GM21423 (cell line): ENCODE data around the gene BRIP1.
"Not testable (repeated sequence)": the region's sequence is repeated elsewhere in the genome, so short reads cannot be mapped to it uniquely, and the experiment has no call there.

Experiments
- ATAC-seq: cut with Tn5 transposase; IDR thresholded peaks from one replicate; pipeline ENCODE4 v1.9.1; 2021; ENCODE audit warnings: mild to moderate bottlenecking, moderate library complexity; ENCODE audit not compliant: unreplicated experiment

BRIP1 gene

DNA sequence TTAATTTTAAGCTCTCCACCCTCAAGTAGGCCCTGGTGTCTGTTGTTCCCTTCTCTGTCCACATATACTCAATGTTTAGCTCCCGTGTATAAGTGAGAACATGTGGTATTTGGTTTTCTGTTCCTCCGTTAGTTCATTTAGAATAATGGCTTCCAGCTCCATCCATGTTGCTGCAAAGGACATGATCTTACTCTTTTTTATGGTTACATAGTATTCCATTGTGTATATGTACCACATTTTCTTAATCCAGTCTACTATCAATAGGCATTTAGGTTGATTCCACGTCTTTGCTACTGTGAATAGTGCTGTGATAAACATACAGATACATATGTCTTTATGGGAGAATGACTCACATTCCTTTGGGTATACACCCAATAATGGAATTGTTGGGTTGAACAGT is 160.9 kb downstream of the BRIP1 start:
- no peak for ATAC-seq

DNA sequence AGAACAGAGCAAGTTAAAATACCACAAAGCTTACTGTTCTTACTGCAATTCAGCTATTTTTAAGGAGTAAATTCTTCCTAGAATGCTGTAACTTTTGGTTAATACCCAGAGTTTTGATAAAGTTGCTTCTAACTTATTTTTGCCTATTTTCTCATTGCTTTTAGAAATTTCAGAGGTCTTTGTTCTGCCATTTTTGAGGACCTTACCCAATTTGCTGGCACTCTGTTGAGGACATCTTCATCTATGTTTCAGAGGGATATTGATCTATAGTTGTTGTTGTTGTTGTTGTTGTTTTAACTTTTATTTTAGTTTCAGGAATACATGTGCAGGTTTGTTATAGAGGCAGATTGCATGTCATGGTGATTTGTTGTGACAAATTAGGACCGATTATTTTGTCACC is 161.3 kb downstream of the BRIP1 start:
- ATAC-seq, result no peak

DNA sequence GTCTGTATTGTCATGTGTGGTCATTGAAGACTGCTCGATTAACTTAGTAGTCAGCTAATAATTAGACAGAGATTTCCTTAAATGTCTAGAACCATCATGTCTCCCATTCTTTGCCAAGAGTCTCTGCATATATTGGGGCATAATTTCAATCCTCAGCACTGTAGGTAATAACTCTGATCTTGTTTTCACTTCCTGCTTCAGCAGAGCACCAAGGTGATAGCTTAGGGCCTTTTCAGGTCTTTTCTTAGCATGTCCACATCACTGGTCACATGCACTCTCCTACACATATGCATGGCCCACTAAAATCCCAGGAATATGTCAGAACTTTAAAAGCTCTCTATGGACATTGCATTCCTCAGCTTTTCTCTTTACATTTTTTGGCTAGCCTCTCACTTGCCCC is 162.0 kb downstream of the BRIP1 start:
- ATAC-seq, result no peak

DNA sequence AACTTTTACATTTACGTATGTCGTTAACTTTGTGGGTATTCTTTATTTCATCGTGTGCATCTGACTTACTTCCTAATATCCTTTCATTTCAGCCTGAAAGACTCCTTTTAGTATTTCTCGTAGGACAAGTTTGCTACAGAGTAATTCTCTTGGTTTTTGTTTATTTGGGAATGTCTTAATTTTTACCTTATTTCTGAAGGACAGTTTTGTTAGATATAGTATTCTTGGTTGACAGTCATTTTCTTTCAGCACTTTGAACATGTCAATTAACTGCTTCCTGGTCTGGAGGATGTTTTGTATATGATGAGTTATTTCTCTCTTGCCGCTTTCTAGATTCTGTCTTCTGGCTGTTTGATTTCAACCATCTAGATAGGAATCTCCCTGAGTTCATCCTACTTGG is 163.1 kb downstream of the BRIP1 start:
- ATAC-seq, result no peak

DNA sequence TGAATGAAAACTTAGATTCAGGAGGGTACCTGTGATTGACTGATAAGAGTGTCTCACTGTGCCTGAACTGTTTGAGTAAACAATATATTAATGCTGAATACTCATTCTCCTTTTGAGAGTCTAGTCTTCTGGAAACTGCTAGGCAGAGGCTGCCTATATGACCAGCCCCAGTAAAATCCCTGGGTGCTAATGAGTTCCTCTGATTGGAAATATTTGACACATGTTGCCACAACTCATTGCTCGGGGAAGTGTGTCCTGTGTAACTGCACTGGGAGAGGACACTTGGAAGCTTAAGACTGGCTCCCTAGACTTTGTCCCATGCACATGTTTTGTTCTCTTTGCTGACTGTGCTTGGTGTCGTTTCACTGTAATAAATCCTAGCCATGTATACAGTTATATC is 163.6 kb downstream of the BRIP1 start:
- ATAC-seq, result no peak

DNA sequence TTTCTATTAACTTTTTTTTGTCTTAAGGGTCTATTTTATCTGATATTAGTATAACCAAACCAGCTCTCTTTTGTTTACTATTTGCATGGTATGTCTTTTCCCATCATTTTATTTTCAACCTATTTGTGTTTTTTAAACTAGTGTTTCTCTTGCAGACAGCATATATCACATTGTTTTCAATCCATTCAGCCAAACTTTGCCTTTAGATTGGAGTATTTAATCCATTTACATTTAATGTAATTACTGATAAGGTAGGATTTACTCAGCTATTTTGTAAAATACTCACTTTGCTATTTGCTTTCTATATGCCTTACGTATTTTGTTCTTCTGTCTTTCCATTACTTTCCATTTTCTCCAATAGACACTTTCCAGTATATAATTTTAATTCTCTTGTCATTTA is 164.3 kb downstream of the BRIP1 start:
- ATAC-seq, result no peak

DNA sequence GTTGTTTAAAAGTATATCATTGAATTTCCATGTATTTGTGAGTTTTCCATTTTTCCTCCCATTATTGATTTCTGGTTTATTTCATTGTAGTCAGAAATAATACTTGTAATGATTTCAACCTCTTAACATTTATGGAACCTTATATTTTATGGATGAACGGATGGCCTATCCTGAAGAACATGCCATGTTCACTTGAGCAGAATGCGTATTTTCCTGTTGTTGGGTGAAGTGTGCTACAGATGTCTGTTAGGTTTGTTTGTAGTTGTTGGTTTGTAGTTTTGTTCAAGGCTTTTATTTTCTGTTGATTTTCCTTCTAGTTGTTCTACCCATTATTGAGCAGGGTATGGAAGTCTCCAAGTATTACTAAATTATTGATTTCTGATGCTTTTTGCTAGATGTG is 165.1 kb downstream of the BRIP1 start:
- ATAC-seq, result no peak

DNA sequence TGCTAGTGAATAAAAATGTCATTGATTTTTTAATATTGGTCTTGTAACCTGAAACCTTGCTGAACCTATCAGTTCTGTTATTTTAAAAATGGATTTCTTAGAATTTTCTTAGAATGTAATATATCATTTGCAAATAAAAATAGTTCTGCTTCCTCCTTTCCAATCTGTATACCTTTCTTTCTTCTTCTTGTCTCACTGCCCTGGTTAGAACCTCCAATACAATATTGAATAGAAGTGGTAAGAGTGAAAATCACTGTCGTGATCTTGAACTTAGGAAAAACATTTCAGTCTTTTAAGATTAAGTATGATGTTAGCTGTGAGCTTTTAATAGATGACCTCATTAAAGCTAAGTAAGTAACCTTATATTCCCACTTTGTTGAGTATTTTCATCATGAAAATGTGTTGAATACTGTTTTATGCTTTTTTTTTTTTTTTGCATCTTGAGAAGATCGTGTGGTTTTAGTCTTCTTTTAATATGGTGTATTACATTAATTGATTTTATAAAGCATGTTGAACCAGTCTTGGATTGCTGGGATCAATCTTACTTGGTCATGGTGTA is 167.5 kb downstream of the BRIP1 start:
- no peak for ATAC-seq

DNA sequence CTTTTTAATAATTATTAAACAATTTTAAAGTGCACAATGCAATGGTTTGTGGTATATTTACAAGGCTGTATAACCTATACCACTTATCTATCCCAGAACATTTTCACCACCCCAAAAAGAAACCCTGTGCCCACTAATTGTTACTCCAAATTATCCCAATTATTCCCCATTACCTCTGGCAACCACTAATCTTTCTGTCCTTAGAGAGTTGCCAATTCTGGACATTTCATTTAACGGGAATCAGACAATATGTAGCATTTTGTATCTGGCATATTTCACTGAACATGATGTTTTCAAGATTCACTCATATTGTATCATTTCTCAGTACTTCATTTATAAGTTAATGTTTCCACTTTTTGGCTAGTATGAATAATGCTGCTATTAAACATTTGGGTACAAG is 169.2 kb downstream of the BRIP1 start:
- ATAC-seq, result no peak

DNA sequence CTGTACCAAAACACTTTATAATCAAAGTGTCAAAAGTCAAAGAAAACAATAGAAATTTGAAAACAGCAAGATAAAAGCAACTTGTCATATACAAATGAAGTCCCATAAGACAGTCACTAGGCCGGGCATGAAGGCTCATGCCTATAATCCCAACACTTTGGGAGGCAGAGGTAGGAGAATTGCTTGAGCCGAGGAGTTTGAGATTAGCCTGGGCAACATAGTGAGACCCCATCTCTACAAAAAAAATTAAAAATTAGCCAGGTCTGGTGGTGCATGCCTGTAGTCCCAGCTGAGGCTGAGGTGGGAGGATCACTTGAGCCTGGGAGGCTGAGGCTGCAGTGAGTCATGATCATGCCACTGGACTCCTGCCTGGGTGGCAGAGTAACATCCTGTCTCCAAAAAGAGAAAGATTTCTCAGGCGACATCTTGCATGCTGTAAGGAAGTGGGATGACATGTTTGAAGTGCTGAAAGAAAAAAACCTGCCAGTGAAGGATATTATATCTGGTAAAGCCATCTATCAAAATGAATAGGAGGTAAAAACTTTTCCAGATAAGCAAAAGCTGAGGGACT is 173.6 kb downstream of the BRIP1 start:
- no peak for ATAC-seq

DNA sequence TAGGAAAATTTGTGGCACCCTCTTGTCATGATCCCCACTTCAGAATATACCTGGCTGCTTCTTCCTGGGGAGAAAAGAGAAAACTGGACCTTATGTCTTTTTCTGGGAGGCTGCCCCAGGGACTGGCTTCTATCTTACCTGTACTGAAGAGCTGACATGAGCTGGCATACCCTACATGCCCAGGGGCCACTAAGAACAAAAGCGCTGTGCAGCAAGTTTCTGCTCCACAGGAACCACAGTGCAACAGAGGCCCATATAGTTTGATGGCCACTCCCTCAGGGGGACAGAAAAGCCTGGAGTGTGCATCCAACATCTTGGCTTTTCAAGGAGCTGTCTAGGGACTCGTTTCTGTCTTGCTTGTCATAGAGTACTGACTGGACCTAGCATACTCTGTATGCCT is 175.6 kb downstream of the BRIP1 start:
- no peak for ATAC-seq

DNA sequence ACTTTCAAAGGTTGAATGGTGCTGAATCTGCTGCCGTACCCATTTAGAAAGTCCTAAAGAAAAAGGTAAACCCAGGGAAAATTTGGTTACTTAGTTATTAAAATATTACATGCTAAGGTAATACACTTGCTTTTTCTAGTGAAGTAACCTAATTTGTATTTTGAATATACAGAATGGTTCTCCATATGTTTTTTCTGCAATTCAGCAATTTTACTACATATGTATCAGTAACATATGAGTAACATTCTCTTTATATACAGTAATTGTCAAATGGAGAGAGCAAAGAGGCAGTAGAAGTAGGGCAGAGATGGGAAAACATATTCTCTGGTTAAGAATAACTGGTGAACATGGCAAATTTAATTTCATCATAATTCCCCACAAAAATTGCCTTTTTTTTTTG is 177.2 kb downstream of the BRIP1 start:
- ATAC-seq, result no peak

DNA sequence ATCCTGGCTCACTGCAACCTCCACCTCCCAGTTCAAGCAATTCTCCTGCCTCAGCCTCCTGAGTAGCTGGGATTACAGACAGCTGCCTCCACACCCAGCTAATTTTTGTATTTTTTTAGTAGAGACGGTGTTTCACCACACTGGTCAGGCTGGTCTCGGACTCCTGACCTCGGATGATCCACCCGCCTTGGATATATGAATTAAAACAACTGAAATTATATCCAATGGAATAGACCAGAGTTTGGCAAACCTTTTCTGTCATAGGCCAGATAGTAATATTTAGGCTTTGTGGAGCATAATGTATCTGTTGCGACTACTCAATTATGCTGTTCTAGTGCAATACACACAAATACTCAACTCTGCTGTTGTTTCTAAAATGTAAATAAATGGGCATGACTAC is 178.5 kb downstream of the BRIP1 start:
- no peak for ATAC-seq

DNA sequence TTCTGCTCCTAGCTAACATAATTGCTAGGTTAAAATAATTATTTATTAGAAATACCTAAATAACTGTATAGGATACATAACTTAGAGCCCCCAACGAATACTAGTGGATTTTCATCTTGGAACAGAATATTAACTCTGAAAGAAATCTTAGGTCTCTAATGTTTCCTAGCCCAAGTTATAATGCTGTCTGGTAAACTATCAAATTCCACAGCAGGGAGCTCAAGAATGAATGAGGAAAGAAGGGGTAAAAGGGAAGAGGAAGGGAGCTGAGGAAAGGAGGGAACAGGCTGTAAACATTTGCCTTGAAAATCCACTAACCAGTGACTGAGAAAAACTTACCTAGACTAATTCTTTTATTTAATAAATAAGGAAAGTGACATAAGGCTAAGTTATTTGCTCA is 179.2 kb downstream of the BRIP1 start:
- ATAC-seq, result no peak

DNA sequence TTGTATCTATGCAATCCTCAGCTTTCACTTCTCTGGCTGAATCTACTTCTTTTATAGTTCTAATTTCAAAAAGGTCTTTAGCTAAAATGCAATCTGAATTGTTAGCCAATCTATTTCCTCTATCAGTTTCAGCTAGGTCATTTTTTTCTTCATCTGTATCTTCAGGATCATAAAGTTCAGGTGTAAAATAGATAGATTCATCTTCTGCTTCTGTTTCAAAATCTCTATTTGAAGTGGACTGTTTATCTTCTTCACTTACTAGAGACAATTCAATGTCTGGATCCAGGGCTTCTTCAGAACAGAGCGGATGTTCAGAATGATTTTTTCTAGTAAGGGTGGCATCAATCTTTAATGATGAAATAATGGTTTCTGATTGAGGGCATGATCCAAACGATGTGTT is 179.9 kb downstream of the BRIP1 start:
- no peak for ATAC-seq

DNA sequence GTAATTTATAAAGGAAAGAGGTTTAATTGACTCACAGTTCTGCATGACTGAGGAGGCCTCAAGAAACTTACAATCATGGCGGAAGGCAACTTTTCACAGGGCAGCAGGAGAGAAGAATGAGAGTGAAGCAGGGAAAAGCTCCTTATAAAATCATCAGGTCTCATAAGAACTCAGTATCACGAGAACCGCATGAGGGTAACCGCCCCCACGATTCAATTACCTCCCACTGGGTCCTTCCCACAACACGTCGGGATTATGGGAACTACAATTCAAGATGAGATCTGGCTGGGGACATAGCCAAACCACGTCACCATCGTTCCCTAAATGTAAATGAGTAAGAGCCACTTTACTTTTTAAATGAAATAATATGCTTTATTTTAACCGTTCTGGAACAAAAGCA is 182.4 kb downstream of the BRIP1 start:
- no peak for ATAC-seq

DNA sequence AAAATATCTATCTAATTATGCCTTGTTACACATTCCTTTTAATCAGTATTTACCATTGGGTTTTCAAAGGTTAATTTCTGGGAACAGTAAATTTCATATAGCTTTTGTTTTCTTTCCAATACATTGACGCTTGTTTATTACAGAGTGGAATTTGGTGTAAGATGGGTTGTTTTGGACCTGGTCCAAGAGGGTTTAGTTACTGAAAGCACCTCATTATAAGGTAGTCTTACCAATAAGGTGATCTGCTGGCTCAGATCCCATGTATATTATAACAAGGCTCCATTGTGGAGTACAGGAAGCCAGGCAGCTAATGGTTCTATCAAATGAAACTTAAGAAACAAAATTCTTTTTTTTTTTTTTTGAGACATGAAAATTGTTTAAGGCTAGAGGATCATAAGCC is 185.0 kb downstream of the BRIP1 start:
- ATAC-seq, result no peak

DNA sequence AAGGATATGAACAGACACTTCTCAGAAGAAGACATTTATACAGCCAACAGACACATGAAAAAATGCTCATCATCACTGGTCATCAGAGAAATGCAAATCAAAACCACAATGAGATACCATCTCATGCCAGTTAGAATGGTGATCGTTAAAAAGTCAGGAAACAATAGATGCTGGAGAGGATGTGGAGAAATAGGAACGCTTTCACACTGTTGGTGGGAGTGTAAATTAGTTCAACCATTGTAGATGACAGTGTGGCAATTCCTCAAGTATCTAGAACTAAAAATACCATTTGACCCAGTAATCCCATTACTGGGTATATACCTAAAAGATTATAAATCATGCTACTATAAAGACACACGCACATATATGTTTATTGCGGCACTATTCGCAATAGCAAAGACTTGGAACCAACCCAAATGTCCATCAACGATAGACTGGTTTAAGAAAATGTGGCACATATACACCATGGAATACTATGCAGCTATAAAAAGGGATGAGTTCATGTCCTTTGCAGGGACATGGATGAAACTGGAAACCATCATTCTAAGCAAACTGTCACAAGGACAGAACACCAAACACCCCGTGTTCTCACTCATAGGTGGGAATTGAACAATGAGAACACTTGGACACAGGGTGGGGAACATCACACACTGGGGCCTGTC is 186.0 kb downstream of the BRIP1 start:
- not testable (repeated sequence) for ATAC-seq

DNA sequence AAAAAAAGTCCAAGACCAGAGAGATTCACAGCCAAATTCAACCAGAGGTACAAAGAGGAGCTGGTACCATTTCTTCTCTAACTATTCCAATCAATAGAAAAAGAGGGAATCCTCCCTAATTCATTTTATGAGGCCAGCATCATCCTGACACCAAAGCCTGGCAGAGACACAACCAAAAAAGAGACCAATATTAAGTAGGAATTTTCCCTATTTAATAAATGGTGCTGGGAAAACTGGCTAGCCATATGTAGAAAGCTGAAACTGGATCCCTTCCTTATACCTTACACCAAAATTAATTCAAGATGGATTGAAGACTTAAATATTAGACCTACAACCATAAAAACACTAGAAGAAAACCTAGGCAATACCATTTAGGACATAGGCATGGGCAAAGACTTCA is 186.8 kb downstream of the BRIP1 start:
- ATAC-seq, result not testable (repeated sequence)

DNA sequence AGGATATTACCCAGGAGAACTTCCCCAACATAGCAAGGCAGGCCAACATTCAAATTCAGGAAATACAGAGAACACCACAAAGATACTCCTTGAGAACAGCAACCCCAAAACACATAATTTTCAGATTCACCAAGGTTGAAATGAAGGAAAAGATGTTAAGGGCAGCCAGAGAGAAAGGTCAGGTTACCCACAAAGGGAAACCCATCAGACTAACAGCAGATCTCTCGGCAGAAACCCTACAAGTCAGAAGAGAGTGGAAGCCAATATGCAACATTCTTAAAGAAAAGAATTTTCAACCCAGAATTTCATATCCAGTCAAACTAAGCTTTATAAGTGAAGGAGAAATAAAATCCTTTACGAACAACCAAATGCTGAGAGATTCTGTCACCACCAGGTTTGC is 188.7 kb downstream of the BRIP1 start:
- ATAC-seq, result not testable (repeated sequence)

DNA sequence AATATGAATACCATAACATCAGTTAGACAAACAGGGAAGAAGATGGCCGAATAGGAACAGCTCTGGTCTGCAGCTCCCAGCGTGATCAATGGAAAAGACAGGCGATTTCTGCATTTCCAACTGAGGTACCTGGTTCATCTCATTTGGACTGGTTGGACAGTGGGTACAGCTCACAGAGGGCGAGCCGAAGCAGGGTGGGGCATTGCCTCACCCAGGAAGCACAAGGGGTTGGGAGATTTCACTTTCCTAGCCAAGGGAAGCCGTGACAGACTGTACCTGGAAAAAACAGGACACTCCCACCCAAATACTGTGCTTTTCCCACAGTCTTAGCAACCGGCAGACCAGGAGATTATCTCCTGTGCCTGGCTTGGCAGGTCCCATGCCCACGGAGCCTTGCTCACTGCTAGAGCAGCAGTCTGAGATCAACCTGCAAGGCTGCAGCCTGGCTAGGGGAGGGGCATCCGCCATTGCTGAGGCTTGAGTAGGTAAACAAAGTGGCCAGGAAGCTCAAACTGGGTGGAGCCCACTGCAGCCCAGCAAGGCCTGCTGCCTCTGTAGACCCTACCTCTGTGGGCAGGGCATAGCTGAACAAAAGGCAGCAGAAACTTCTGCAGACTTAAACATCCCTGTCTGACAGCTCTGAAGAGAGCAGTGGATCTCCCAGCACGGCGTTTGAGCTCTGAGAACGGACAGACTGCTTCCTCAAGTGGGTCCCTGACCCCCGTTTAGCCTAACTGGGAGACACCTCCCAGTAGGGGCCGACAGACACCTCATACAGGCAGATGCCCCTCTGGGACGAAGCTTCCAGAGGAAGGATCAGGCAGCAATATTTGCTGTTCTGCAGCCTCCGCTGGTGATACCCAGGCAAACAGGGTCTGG is 190.1 kb downstream of the BRIP1 start:
- ATAC-seq, result not testable (repeated sequence)

DNA sequence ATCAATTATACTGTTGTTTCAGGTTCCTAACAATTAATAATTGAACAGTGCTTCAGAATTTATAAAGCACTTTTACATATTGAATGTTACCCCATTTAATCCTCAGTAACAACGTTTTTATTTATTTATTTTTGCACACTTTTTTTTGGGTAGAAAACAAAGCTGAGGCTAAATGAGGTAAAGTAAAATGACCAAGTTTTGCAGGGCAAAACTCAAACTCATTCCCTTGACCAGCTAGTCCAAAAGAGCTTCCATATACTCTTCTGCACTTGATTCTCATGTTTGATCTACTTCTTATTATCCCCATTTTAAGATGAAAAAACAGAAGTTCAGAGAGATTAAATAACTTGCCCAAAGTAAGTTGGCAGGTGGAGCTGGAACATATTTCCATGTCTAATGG is 191.2 kb downstream of the BRIP1 start:
- ATAC-seq, result no peak
